H9 (cell line): Measurements from ENCODE around the gene SPCS2. TPM values are rescaled to one million over a fixed set of nuclear protein-coding genes. Genes with fewer than 3 reads are reported as not detected.
"Not testable (repeated sequence)": the region's sequence is repeated elsewhere in the genome, so short reads cannot be mapped to it uniquely, and the experiment has no call there.

Source experiments
- DNase-seq: peaks from one replicate; pipeline ENCODE4 v3.0.0-alpha.2; 2017
- H2AFZ ChIP-seq: one replicate; pipeline ENCODE4 v1.6.1; 2013; ENCODE audit warnings: mild to moderate bottlenecking, low read length, control low read depth, moderate library complexity
- H2AK5ac ChIP-seq: 2 replicates; pipeline ENCODE4 v1.6.1; 2013; ENCODE audit warnings: low read length, control low read depth, mixed read lengths; ENCODE audit not compliant: insufficient read length
- H2BK120ac ChIP-seq: one replicate; pipeline ENCODE4 v1.6.1; 2013; ENCODE audit warnings: low read depth, mild to moderate bottlenecking, low read length, control low read depth, inconsistent platforms; ENCODE audit not compliant: poor library complexity, severe bottlenecking
- H2BK12ac ChIP-seq: 2 replicates; pipeline ENCODE4 v1.6.1; 2013; ENCODE audit warnings: low read length, control low read depth, mixed read lengths, low read depth; ENCODE audit not compliant: insufficient read length
- H2BK15ac ChIP-seq: 2 replicates; pipeline ENCODE4 v1.6.1; 2013; ENCODE audit warnings: low read depth, low read length, control low read depth
- H2BK20ac ChIP-seq: one replicate; pipeline ENCODE4 v1.6.1; 2013; ENCODE audit warnings: low read depth, mild to moderate bottlenecking, low read length, control low read depth, inconsistent platforms; ENCODE audit not compliant: poor library complexity, severe bottlenecking
- H2BK5ac ChIP-seq: 2 replicates; pipeline ENCODE4 v1.6.1; 2013; ENCODE audit warnings: low read length, control low read depth, mixed read lengths; ENCODE audit not compliant: insufficient read length
- H3K14ac ChIP-seq: 2 replicates; pipeline ENCODE4 v1.6.1; 2013; ENCODE audit warnings: low read length, control low read depth; ENCODE audit not compliant: insufficient read depth
- H3K18ac ChIP-seq: 2 replicates; pipeline ENCODE4 v1.6.1; 2013; ENCODE audit warnings: low read depth, mild to moderate bottlenecking, mixed read lengths, low read length, control low read depth; ENCODE audit not compliant: insufficient read length
- H3K23ac ChIP-seq: 2 replicates; pipeline ENCODE4 v1.6.1; 2013; ENCODE audit warnings: low read length, control low read depth, mixed read lengths, low read depth; ENCODE audit not compliant: insufficient read length
- H3K23me2 ChIP-seq: 2 replicates; pipeline ENCODE4 v1.6.1; 2013; ENCODE audit warnings: low read depth, mild to moderate bottlenecking, mixed read lengths, low read length, control low read depth; ENCODE audit not compliant: insufficient read length, poor library complexity, severe bottlenecking
- H3K27ac ChIP-seq: 2 replicates; pipeline ENCODE4 v1.5.1; 2013; ENCODE audit warnings: low read length, control low read depth, mixed read lengths, low read depth; ENCODE audit not compliant: insufficient read length
- H3K27me3 ChIP-seq: 2 replicates; pipeline ENCODE4 v1.6.1; 2013; ENCODE audit warnings: low read length, control low read depth, inconsistent platforms; ENCODE audit not compliant: insufficient read depth
- H3K4ac ChIP-seq: 2 replicates; pipeline ENCODE4 v1.6.1; 2013; ENCODE audit warnings: low read depth, mild to moderate bottlenecking, control low read depth, inconsistent platforms, low read length, moderate library complexity
- H3K4me1 ChIP-seq: 2 replicates; pipeline ENCODE4 v1.6.1; 2013; ENCODE audit warnings: low read length, control low read depth, inconsistent platforms; ENCODE audit not compliant: insufficient read depth
- H3K4me2 ChIP-seq: 2 replicates; pipeline ENCODE4 v1.6.1; 2013; ENCODE audit warnings: low read length, control low read depth, mixed read lengths; ENCODE audit not compliant: insufficient read length, insufficient read depth
- H3K56ac ChIP-seq: 2 replicates; pipeline ENCODE4 v1.6.1; 2013; ENCODE audit warnings: low read depth, mild to moderate bottlenecking, mixed read lengths, low read length, control low read depth; ENCODE audit not compliant: insufficient read length
- H3K79me1 ChIP-seq: 2 replicates; pipeline ENCODE4 v1.6.1; 2013; ENCODE audit warnings: low read depth, mild to moderate bottlenecking, moderate library complexity, low read length, control low read depth, inconsistent platforms; ENCODE audit not compliant: insufficient read depth, poor library complexity, severe bottlenecking
- H3K79me2 ChIP-seq: 2 replicates; pipeline ENCODE4 v1.6.1; 2013; ENCODE audit warnings: low read length, control low read depth, inconsistent platforms; ENCODE audit not compliant: insufficient read depth
- H3K9ac ChIP-seq: 2 replicates; pipeline ENCODE4 v1.6.1; 2013; ENCODE audit warnings: low read length, control low read depth, mixed read lengths; ENCODE audit not compliant: insufficient read length; ENCODE audit errors: extremely low read depth
- H3K9me3 ChIP-seq: one replicate; pipeline ENCODE4 v1.6.1; 2013; ENCODE audit warnings: low read depth, low read length, inconsistent platforms; ENCODE audit not compliant: control insufficient read depth
- H3T11ph ChIP-seq: one replicate; pipeline ENCODE4 v1.6.1; 2013; ENCODE audit warnings: mild to moderate bottlenecking, low read length, control low read depth, inconsistent platforms
- H4K20me1 ChIP-seq: one replicate; pipeline ENCODE4 v1.6.1; 2013; ENCODE audit not compliant: control insufficient read depth, insufficient read length, insufficient read depth
- H4K5ac ChIP-seq: 2 replicates; pipeline ENCODE4 v1.6.1; 2013; ENCODE audit warnings: low read depth, mild to moderate bottlenecking, mixed read lengths, low read length, control low read depth; ENCODE audit not compliant: insufficient read length
- H4K8ac ChIP-seq: replicated peaks from 2 replicates; pipeline ENCODE4 v1.6.1; 2013; ENCODE audit warnings: low read length, control low read depth, mixed read lengths, low read depth; ENCODE audit not compliant: insufficient read length
- H4K91ac ChIP-seq: 2 replicates; pipeline ENCODE4 v1.6.1; 2013; ENCODE audit warnings: low read depth, mild to moderate bottlenecking, moderate library complexity, mixed read lengths, low read length, control low read depth; ENCODE audit not compliant: insufficient read length
- H3K27ac Mint-ChIP-seq, 3 experiments: 2 replicates in 2 of 3; 3 replicates in 1 of 3; pipeline ENCODE4 v1.8.0; 2020 to 2021; ENCODE audit warnings: mixed read lengths in 3 of 3, mild to moderate bottlenecking in 1 of 3, moderate library complexity in 1 of 3
- H3K27me3 Mint-ChIP-seq: 2 replicates; pipeline ENCODE4 v1.8.0; 2021; ENCODE audit warnings: low read depth, mild to moderate bottlenecking, moderate library complexity, mixed read lengths
- H3K36me3 Mint-ChIP-seq, 3 experiments: 2 replicates in 2 of 3; 3 replicates in 1 of 3; pipeline ENCODE4 v1.8.0; 2020 to 2021; ENCODE audit warnings: low read depth in 3 of 3, mixed read lengths in 3 of 3; ENCODE audit not compliant: insufficient read depth in 1 of 3
- H3K4me1 Mint-ChIP-seq, 2 experiments: 2 replicates each; pipeline ENCODE4 v1.8.0; 2020; ENCODE audit warnings: mixed read lengths in 2 of 2
- H3K4me3 Mint-ChIP-seq, 2 experiments: 2 replicates in 1 of 2; 3 replicates in 1 of 2; pipeline ENCODE4 v1.8.0; 2020 to 2021; ENCODE audit warnings: mild to moderate bottlenecking in 2 of 2, mixed read lengths in 2 of 2, moderate library complexity in 1 of 2
- H3K9me3 Mint-ChIP-seq, 2 experiments: 2 replicates in 1 of 2; 3 replicates in 1 of 2; pipeline ENCODE4 v1.8.0; 2020; ENCODE audit warnings: mild to moderate bottlenecking in 2 of 2, mixed read lengths in 2 of 2, moderate library complexity in 1 of 2
- WGBS: extraction: QIAGEN DNeasy Blood & Tissue Kit; methylation state at CpG from one replicate; pipeline ENCODE4 v1.1.7; 2013; ENCODE audit warnings: missing lambda C conversion rate, low lambda C conversion rate, mixed read lengths; ENCODE audit not compliant: insufficient read length; ENCODE audit errors: extremely low coverage; 5-methylcytosine and 5-hydroxymethylcytosine counted together
- total RNA-seq: library from RNA; stranded (reverse); gene quantifications from 2 replicates; pipeline ENCODE4 v1.2.1, GENCODE V29; 2021

Gene SPCS2
- total RNA-seq, 1 experiment from 2014 or later = 144 TPM

- H3K79me1 ChIP-seq, H3K27ac ChIP-seq, H2BK5ac ChIP-seq, H2BK12ac ChIP-seq, H3K18ac ChIP-seq, H4K91ac ChIP-seq, H2BK20ac ChIP-seq, H3T11ph ChIP-seq, H3K27me3 ChIP-seq, H2BK120ac ChIP-seq, H3K4me2 ChIP-seq, H3K56ac ChIP-seq, H3K23me2 ChIP-seq, H2AFZ ChIP-seq, H3K4me1 Mint-ChIP-seq, H2AK5ac ChIP-seq, H4K8ac ChIP-seq, H2BK15ac ChIP-seq, H3K79me2 ChIP-seq, H3K14ac ChIP-seq, H3K9ac ChIP-seq, H4K20me1 ChIP-seq, H3K9me3 ChIP-seq, H3K4me1 ChIP-seq, H3K4ac ChIP-seq, H3K27me3 Mint-ChIP-seq, H3K23ac ChIP-seq, H3K4me3 Mint-ChIP-seq, DNase-seq, H3K27ac Mint-ChIP-seq, H4K5ac ChIP-seq: not testable (repeated sequence)
- H3K36me3 Mint-ChIP-seq = peaks cover 14 to 27% (median 26%) of the 10 kb centered on the region in 3 experiments
- no CpG with 5 or more reads among the region's 5 CpGs for WGBS
- H3K9me3 Mint-ChIP-seq = peaks cover 24 to 31% of the 10 kb centered on the region in 2 experiments
These were observed 71.3 kb downstream of the SPCS2 start for GRCh38 chr11:75020328-75020727.
